Chondrocyte (in vitro differentiated cells): ENCODE results near the gene FHIT. TPM values are rescaled to one million over a fixed set of nuclear protein-coding genes. Genes with fewer than 3 reads are reported as not detected.
A peak's percentile ranks its signal among the peaks of the same experiment; 100 is the strongest.

ENCODE experiments used
- DNase-seq: peaks from one replicate; pipeline ENCODE4 v3.0.0; 2021; ENCODE audit warnings: mixed read lengths, low spot score
- H3K27ac Mint-ChIP-seq: one replicate; pipeline ENCODE4 v1.8.0; 2021; ENCODE audit warnings: mild to moderate bottlenecking, moderate library complexity, mixed read lengths; ENCODE audit not compliant: unreplicated experiment
- H3K27me3 Mint-ChIP-seq: 2 replicates; pipeline ENCODE4 v1.8.0; 2021; ENCODE audit warnings: low read depth, mixed read lengths
- H3K36me3 Mint-ChIP-seq: 2 replicates; pipeline ENCODE4 v1.8.0; 2021; ENCODE audit warnings: low read depth, mixed read lengths
- H3K4me1 Mint-ChIP-seq: 2 replicates; pipeline ENCODE4 v1.8.0; 2021; ENCODE audit warnings: low read depth, mild to moderate bottlenecking, mixed read lengths
- H3K4me3 Mint-ChIP-seq: one replicate; pipeline ENCODE4 v1.8.0; 2021; ENCODE audit warnings: mild to moderate bottlenecking, moderate library complexity, mixed read lengths; ENCODE audit not compliant: unreplicated experiment
- H3K9me3 Mint-ChIP-seq: 2 replicates; pipeline ENCODE4 v1.8.0; 2021; ENCODE audit warnings: low read depth, mixed read lengths
- total RNA-seq: library from RNA; stranded (reverse); gene quantifications from 3 replicates; pipeline ENCODE4 v1.2.1, GENCODE V29; 2021
- TF ChIP-seq, protein P1 (sequence below): fragments of 200-600 bp; sonication (generic); IDR thresholded peaks from 2 replicates; pipeline ENCODE4 v1.5.0; 2021; ENCODE audit warnings: antibody characterized with exemption, mild to moderate bottlenecking, moderate library complexity

FHIT gene
- total RNA-seq, 1 donor from 2014 or later, result 3.8 TPM

DNA sequence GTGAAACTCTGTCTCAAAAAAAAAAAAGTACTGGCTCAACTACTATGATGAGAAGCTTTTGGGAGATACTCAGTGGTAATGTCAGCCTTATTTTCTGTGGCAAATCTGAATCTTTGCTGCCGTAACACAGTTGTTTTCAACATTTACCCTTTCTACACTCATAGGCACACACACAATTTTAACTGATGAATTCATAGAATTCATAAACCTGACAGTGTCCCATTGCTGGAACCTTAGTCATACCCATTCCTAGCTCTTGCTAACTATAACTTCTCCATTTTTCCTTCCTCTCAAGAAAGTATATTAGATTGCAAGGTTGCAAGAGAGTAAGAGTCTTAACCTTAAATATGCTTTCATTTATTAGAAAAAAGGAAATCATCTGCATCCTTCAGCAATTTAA is 496.6 kb downstream of the FHIT start:
- H3K4me1 Mint-ChIP-seq, result peaks cover 3% of the 10 kb centered on the region
- peaks cover 5% of the 10 kb centered on the region for H3K36me3 Mint-ChIP-seq
- H3K27ac Mint-ChIP-seq, result no peak overlapping the region
- H3K4me3 Mint-ChIP-seq, result no peak overlapping the region
- TF ChIP-seq, protein P1, sequence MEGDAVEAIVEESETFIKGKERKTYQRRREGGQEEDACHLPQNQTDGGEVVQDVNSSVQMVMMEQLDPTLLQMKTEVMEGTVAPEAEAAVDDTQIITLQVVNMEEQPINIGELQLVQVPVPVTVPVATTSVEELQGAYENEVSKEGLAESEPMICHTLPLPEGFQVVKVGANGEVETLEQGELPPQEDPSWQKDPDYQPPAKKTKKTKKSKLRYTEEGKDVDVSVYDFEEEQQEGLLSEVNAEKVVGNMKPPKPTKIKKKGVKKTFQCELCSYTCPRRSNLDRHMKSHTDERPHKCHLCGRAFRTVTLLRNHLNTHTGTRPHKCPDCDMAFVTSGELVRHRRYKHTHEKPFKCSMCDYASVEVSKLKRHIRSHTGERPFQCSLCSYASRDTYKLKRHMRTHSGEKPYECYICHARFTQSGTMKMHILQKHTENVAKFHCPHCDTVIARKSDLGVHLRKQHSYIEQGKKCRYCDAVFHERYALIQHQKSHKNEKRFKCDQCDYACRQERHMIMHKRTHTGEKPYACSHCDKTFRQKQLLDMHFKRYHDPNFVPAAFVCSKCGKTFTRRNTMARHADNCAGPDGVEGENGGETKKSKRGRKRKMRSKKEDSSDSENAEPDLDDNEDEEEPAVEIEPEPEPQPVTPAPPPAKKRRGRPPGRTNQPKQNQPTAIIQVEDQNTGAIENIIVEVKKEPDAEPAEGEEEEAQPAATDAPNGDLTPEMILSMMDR, result no peak
- peaks cover 15% of the 10 kb centered on the region for H3K9me3 Mint-ChIP-seq
- DNase-seq, result no peak
- H3K27me3 Mint-ChIP-seq, result no peaks in the 10 kb centered on the region

GRCh38 chr3:60752809-60753208 is 498.4 kb downstream of the FHIT start:
- Mint-ChIP-seq H3K36me3 (peaks cover 5% of the 10 kb centered on the region), H3K9me3 (peaks cover 19% of the 10 kb centered on the region), H3K4me1 (peaks cover 3% of the 10 kb centered on the region), H3K27me3 (no peaks in the 10 kb centered on the region), H3K27ac (no peak overlapping the region), H3K4me3 (no peak overlapping the region)
- TF ChIP-seq, protein P1, result no peak
- DNase-seq, result no peak

- peaks cover 30% of the 10 kb centered on the region for H3K4me1 Mint-ChIP-seq
- no peaks in the 10 kb centered on the region for H3K27me3 Mint-ChIP-seq
- no peak overlapping the region for H3K4me3 Mint-ChIP-seq
- TF ChIP-seq, protein P1, result no peak
- peaks cover 19% of the 10 kb centered on the region for H3K9me3 Mint-ChIP-seq
- peaks cover 5% of the 10 kb centered on the region for H3K36me3 Mint-ChIP-seq
- no peak for DNase-seq
- peak overlapping the region; percentile 28 for H3K27ac Mint-ChIP-seq
Observed at GRCh38 chr3:60746695-60747416, 504.4 kb downstream of the FHIT start.

GRCh38 chr3:60746043-60746638 is 505.1 kb downstream of the FHIT start:
- no peak overlapping the region for H3K27ac Mint-ChIP-seq
- TF ChIP-seq, protein P1, result no peak
- no peak for DNase-seq

GRCh38 chr3:60743631-60744164 is 507.6 kb downstream of the FHIT start:
- TF ChIP-seq, protein P1, result peak; percentile 28
- DNase-seq, result no peak
- H3K27ac Mint-ChIP-seq, result peak overlapping the region; percentile 24
- no peak overlapping the region for H3K4me3 Mint-ChIP-seq
- peaks cover 31% of the 10 kb centered on the region for H3K4me1 Mint-ChIP-seq
- no peaks in the 10 kb centered on the region for H3K36me3 Mint-ChIP-seq
- H3K27me3 Mint-ChIP-seq, result no peaks in the 10 kb centered on the region
- H3K9me3 Mint-ChIP-seq, result no peaks in the 10 kb centered on the region

More at GRCh38 chr3:60746043-60746638, 505.1 kb downstream of the FHIT start:
- Mint-ChIP-seq H3K36me3 (peaks cover 5% of the 10 kb centered on the region), H3K27me3 (no peaks in the 10 kb centered on the region), H3K4me1 (peaks cover 31% of the 10 kb centered on the region), H3K4me3 (no peak overlapping the region), H3K9me3 (peaks cover 17% of the 10 kb centered on the region)
